ENCODE data around the gene SLC32A1.

Gene SLC32A1

GRCh38 chr20:38755324-38755910 is 31.1 kb downstream of the SLC32A1 start:
- DNase-seq: no peak

- no peak for DNase-seq
Measured at GRCh38 chr20:38757145-38757775, 33.0 kb downstream of the SLC32A1 start.

- no peak for DNase-seq
Measured at GRCh38 chr20:38759106-38759505, 34.8 kb downstream of the SLC32A1 start.

GRCh38 chr20:38760978-38761377 is 36.7 kb downstream of the SLC32A1 start:
- no peak for DNase-seq

- no peak for DNase-seq
Measured at GRCh38 chr20:38762174-38762573, 37.9 kb downstream of the SLC32A1 start.

GRCh38 chr20:38763616-38764015 is 39.3 kb downstream of the SLC32A1 start:
- no peak for DNase-seq

- no peak for DNase-seq
Measured at GRCh38 chr20:38764567-38765318, 40.5 kb downstream of the SLC32A1 start.

GRCh38 chr20:38766071-38766470 is 41.8 kb downstream of the SLC32A1 start:
- DNase-seq: no peak

- no peak for DNase-seq
Measured at GRCh38 chr20:38769376-38770295, 45.4 kb downstream of the SLC32A1 start.

- DNase-seq: no peak
Measured at GRCh38 chr20:38770546-38770945, 46.3 kb downstream of the SLC32A1 start.

GRCh38 chr20:38770970-38771369 is 46.7 kb downstream of the SLC32A1 start:
- no peak for DNase-seq

- DNase-seq: no peak
Measured at GRCh38 chr20:38771621-38772020, 47.3 kb downstream of the SLC32A1 start.

- DNase-seq: no peak
Measured at GRCh38 chr20:38774167-38774566, 49.9 kb downstream of the SLC32A1 start.

GRCh38 chr20:38776363-38776762 is 52.1 kb downstream of the SLC32A1 start:
- DNase-seq: no peak

Data from NCI-H345 (cell line).